CD4-positive, alpha-beta T cell treated with Interferon gamma for 1 hour (primary cell): ENCODE measurements around the gene TTLL9.
"Not testable (repeated sequence)": the region's sequence is repeated elsewhere in the genome, so short reads cannot be mapped to it uniquely, and the experiment has no call there.

Experiments
- DNase-seq: peaks from one replicate; pipeline ENCODE4 v3.0.0-alpha.2; 2020

TTLL9 gene

GRCh38 chr20:31869942-31870725 is at the start of gene TTLL9, which contains the start of gene DUSP15:
TTLL9 (plus strand) TSS chr20:31870634; CDS start chr20:31871127, 493 bp downstream.
DUSP15 (minus strand) TSS chr20:31870527; CDS start chr20:31870337, 190 bp downstream.
- DNase-seq = no peak

GRCh38 chr20:31821427-31821826 is 49.0 kb upstream of the TTLL9 start:
- no peak for DNase-seq

GRCh38 chr20:31822421-31823330 is 47.8 kb upstream of the TTLL9 start:
- peak; percentile 63 for DNase-seq

- no peak for DNase-seq
Measured at GRCh38 chr20:31823360-31824124, 46.9 kb upstream of the TTLL9 start.

- no peak for DNase-seq
Measured at GRCh38 chr20:31824125-31824485, 46.3 kb upstream of the TTLL9 start.

- no peak for DNase-seq
Measured at GRCh38 chr20:31824554-31825313, 45.7 kb upstream of the TTLL9 start.

- DNase-seq = no peak
Measured at GRCh38 chr20:31826074-31826473, 44.4 kb upstream of the TTLL9 start.

GRCh38 chr20:31827059-31827458 is 43.4 kb upstream of the TTLL9 start:
- DNase-seq = no peak

- not testable (repeated sequence) for DNase-seq
Measured at GRCh38 chr20:31828016-31828415, 42.4 kb upstream of the TTLL9 start.

GRCh38 chr20:31829731-31830130 is 40.7 kb upstream of the TTLL9 start:
- no peak for DNase-seq

- no peak for DNase-seq
Measured at GRCh38 chr20:31830406-31830981, 39.9 kb upstream of the TTLL9 start.

GRCh38 chr20:31831211-31831610 is 39.2 kb upstream of the TTLL9 start:
- no peak for DNase-seq

- no peak for DNase-seq
Measured at GRCh38 chr20:31831771-31832306, 38.6 kb upstream of the TTLL9 start.

GRCh38 chr20:31833130-31833930 is 37.1 kb upstream of the TTLL9 start:
- peak; percentile 28 for DNase-seq

GRCh38 chr20:31833931-31834521 is 36.4 kb upstream of the TTLL9 start:
- DNase-seq = no peak

GRCh38 chr20:31835554-31835953 is 34.9 kb upstream of the TTLL9 start:
- no peak for DNase-seq

- peak; percentile 68 for DNase-seq
Measured at GRCh38 chr20:31835977-31836852, 34.2 kb upstream of the TTLL9 start.

- DNase-seq = no peak
Measured at GRCh38 chr20:31836853-31837608, 33.4 kb upstream of the TTLL9 start.
